ENCODE measurements around the gene AOX1. TPM values are rescaled to one million over a fixed set of nuclear protein-coding genes. Genes with fewer than 3 reads are reported as not detected.

Gene AOX1
- total RNA-seq, 1 donor from 2014 or later: not detected

DNA sequence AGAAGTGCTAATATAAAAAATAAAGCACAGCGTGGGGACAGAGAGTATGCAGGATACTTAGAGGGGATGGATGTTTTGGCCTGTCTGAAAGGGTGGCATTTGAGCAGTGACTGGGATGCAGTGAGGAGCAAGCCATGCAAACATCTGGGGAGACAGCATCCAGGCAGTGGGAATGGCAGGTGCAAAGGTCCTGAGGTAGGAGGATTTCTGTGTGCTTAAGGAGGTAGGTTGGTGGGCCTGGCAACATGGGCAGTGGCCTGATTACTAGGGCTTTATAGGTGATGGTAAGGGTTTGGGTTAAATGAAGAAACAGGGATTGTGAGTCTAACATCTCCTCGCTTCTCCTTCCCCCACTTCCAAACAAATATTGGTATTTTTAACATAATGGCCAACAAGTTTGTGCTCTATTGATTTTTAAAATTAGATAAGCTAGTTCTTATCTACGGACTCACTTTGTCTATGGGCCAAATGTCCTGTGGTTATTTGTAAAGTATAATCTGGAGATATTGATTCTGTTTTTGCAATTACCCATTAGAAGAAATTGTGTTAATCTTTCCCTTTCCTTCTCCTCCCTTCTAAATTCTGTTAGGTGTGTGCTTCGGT is 2.4 kb downstream of the AOX1 start:
- H3K9me3 Mint-ChIP-seq: no peaks in the 10 kb centered on the region
- H3K4me1 Mint-ChIP-seq (ENCODE audit: low read depth): peaks cover 7% of the 10 kb centered on the region
- no peak for DNase-seq (ENCODE audit: low spot score)
- no peak overlapping the region for H3K4me3 Mint-ChIP-seq (ENCODE audit: low read depth)
- no peak overlapping the region for H3K27ac Mint-ChIP-seq
- peaks cover 12% of the 10 kb centered on the region for H3K36me3 Mint-ChIP-seq (ENCODE audit: low read depth)
- H3K27me3 Mint-ChIP-seq (ENCODE audit: low read depth): peaks cover 26% of the 10 kb centered on the region
- intact Hi-C loops (cut with micrococcal nuclease): loop anchor here (10.0 kb wide), 1 partner anchor 597 kb away; the partner anchor contains the start of gene CASP10

DNA sequence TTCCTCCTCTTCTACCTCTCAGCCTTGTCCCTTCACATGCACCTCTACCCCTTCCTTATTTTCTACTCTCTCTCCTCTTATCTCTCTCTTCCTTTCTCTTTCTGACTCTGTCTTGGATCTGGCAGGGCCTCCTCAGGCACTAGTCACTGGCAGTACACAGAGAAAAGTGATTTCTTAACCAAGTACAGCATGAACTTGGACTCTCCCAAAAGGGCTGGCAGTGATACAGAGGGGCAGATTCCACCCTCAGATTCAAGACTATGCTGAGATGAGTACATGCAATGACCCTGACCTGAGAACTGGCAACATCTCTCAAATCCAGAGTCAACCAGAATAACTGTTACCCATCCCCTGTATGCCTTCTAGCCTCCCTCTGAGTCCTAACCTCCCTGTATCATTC is 4.3 kb downstream of the AOX1 start:
- Mint-ChIP-seq H3K36me3 (ENCODE audit: low read depth) (no peaks in the 10 kb centered on the region), H3K27me3 (ENCODE audit: low read depth) (peaks cover 26% of the 10 kb centered on the region), H3K4me3 (ENCODE audit: low read depth) (no peak overlapping the region), H3K9me3 (no peaks in the 10 kb centered on the region), H3K4me1 (ENCODE audit: low read depth) (peaks cover 7% of the 10 kb centered on the region), H3K27ac (no peak overlapping the region)
- intact Hi-C loops (cut with micrococcal nuclease): no loop called here
- DNase-seq (ENCODE audit: low spot score): no peak

DNA sequence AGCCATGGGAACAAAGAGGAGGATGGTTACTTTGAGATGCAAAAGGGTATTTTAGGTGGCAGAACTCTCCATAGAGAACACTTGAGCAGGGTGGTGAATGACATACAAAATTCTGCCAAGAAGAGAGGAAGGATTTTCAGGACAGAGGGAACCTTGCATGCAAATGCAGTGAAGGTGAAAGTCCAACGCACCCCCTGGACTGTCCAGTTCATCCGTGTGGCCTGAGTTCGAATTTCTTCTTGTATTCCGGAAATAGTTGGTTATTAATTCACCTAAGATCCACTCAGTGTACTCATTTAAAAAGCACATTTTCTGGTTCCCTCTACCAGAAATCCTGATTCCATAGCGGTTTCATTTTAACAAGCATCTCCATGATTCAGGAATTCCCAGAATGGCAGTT is 5.5 kb downstream of the AOX1 start:
- Mint-ChIP-seq H3K4me1 (ENCODE audit: low read depth) (peaks cover 2% of the 10 kb centered on the region), H3K27ac (no peak overlapping the region), H3K4me3 (ENCODE audit: low read depth) (no peak overlapping the region), H3K27me3 (ENCODE audit: low read depth) (peaks cover 29% of the 10 kb centered on the region), H3K9me3 (no peaks in the 10 kb centered on the region), H3K36me3 (ENCODE audit: low read depth) (no peaks in the 10 kb centered on the region)
- DNase-seq (ENCODE audit: low spot score): no peak
- intact Hi-C loops (cut with micrococcal nuclease): no loop called here

DNA sequence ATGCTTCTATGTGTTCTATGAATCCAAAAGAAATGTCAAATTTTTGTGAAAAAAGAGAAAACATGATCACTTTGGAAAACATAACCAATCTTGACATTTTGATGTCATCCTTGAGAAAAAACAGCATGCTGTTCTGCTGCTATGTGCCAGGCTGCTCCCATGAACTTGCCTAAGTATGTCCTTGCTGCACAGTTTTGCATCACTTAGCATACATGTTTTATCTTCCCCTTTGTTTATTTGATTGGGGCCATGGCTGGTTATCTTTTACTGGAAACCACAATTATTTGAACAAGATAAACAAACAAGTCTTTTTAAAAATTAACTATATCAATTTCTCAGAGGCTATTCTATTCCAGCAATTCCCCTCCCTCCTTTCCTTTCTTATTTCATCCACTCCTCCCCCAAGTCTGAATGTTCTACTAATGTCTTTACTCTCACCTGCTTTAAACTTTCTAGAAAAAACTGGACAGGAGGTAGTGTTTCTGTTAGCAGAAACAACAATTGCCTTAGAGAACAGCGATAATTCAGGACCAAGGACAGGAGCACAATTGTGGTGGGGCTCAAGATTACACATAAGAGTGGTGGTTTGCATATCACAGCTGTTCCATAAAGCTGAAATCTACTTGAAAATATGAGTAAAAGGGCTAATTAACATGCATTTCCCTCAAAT is 6.7 kb downstream of the AOX1 start:
- no peaks in the 10 kb centered on the region for H3K36me3 Mint-ChIP-seq (ENCODE audit: low read depth)
- intact Hi-C loops (cut with micrococcal nuclease): no loop called here
- no peaks in the 10 kb centered on the region for H3K9me3 Mint-ChIP-seq
- no peaks in the 10 kb centered on the region for H3K4me1 Mint-ChIP-seq (ENCODE audit: low read depth)
- peaks cover 29% of the 10 kb centered on the region for H3K27me3 Mint-ChIP-seq (ENCODE audit: low read depth)
- no peak overlapping the region for H3K4me3 Mint-ChIP-seq (ENCODE audit: low read depth)
- DNase-seq (ENCODE audit: low spot score): no peak
- no peak overlapping the region for H3K27ac Mint-ChIP-seq

DNA sequence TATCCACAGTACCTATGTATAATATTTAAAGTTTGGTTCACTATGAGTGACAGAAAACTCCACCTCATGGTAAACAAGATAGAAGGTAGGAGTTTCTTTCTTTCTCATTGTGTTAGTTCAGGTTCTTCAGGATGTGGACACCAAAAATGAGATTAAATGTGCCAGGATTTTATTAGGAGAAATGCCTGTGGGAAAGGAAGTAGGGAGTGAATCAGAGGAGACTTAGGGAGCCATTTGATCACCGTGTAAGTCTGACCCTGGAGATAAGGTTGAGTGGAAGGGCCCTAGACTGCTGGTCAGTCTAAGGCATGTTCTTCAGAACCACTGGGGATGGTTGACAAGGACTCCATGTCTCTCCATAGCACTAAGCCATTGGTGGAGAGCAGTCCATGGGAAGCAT is 8.1 kb downstream of the AOX1 start:
- Mint-ChIP-seq H3K9me3 (no peaks in the 10 kb centered on the region), H3K4me1 (ENCODE audit: low read depth) (no peaks in the 10 kb centered on the region), H3K36me3 (ENCODE audit: low read depth) (no peaks in the 10 kb centered on the region), H3K27ac (no peak overlapping the region), H3K4me3 (ENCODE audit: low read depth) (no peak overlapping the region), H3K27me3 (ENCODE audit: low read depth) (peaks cover 28% of the 10 kb centered on the region)
- DNase-seq (ENCODE audit: low spot score): no peak
- intact Hi-C loops (cut with micrococcal nuclease): no loop called here

DNA sequence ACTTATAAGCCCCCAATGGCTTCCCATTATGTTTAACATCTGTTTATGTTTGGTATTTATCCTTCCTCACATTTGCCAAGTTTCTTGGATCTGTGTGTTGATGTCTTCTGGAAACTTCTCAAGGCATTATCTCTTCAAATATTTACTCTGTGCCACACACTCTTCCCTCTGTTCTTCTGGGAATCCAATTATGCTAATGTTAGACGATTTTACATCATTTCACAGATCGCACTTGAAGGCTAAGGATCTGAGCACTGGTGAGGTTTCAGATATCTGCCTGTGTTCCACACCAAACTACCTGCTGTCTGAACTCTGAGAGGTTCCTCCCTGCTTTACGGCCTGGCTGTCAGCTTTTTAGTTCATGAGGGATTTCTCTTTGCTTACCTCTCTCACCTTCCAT is 10.1 kb downstream of the AOX1 start:
- Mint-ChIP-seq H3K27me3 (ENCODE audit: low read depth) (peaks cover 23% of the 10 kb centered on the region), H3K4me1 (ENCODE audit: low read depth) (peaks cover 1% of the 10 kb centered on the region)

DNA sequence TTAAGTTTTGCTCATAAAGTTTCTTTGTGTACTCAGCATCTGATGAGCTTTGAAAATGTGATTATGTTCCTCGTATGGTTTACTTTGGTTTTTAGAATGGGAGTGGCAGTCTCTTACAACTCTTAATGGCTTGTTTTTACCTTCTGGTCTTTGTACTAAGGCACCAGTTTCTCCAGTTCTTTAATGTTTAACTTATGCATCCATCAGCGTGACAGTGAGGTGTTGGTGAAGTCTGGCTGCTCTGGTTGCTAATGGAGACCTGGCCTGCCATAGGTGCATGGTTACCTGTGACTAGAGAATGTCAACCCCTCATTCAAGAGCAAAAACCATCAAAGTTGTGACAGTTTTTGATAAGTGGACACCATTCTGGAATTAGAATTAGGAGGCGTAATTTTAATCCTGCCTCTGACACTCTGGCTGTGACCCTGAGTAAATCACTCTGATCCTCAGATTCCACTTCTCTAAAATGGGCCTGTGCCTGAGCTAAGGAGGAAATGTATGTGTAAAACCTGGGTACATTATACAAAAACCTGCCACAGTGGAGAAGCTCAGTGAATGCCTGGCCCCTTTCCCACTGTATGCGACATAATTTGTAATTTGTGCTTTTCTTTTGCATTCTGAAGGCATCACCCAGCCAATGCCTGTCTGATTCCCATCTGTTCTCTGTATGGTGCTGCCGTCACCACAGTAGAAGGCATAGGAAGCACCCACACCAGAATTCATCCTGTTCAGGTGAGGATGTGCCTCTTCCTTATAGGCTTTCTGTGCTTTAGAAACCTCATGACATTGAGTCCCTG is 11.2 kb downstream of the AOX1 start:
- intact Hi-C loops (cut with micrococcal nuclease): no loop called here
- DNase-seq (ENCODE audit: low spot score): no peak
- Mint-ChIP-seq H3K27me3 (ENCODE audit: low read depth) (peaks cover 19% of the 10 kb centered on the region), H3K36me3 (ENCODE audit: low read depth) (no peaks in the 10 kb centered on the region), H3K4me3 (ENCODE audit: low read depth) (no peak overlapping the region), H3K9me3 (no peaks in the 10 kb centered on the region), H3K4me1 (ENCODE audit: low read depth) (peaks cover 1% of the 10 kb centered on the region), H3K27ac (no peak overlapping the region)

More for the DNA sequence above, 10.1 kb downstream of the AOX1 start:
- intact Hi-C loops (cut with micrococcal nuclease): no loop called here
- H3K36me3 Mint-ChIP-seq (ENCODE audit: low read depth): no peaks in the 10 kb centered on the region
- no peak overlapping the region for H3K27ac Mint-ChIP-seq
- H3K9me3 Mint-ChIP-seq: no peaks in the 10 kb centered on the region
- no peak for DNase-seq (ENCODE audit: low spot score)
- H3K4me3 Mint-ChIP-seq (ENCODE audit: low read depth): no peak overlapping the region

DNA sequence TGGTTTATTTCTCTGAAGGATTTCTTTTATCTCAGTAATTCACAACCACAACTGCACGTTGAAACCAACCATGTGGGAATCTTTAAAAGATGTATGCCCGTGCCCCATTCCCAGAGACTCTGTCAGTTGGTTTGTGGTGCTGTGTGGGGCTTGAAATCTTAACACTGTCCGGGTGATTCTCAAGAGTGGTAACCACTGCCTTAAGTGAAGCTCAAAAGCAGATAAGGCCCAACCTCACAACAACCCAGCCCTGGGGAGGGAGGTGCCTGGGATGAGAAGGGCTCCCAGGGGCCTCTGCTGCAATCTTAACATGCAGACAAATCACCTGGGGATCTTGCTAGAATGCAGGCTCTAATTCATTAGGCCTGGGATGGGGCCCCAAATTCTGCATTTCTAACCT is 13.4 kb downstream of the AOX1 start:
- Mint-ChIP-seq H3K27me3 (ENCODE audit: low read depth) (peaks cover 17% of the 10 kb centered on the region), H3K36me3 (ENCODE audit: low read depth) (no peaks in the 10 kb centered on the region), H3K27ac (no peak overlapping the region), H3K4me3 (ENCODE audit: low read depth) (no peak overlapping the region), H3K4me1 (ENCODE audit: low read depth) (peaks cover 1% of the 10 kb centered on the region), H3K9me3 (no peaks in the 10 kb centered on the region)
- intact Hi-C loops (cut with micrococcal nuclease): no loop called here
- DNase-seq (ENCODE audit: low spot score): no peak

DNA sequence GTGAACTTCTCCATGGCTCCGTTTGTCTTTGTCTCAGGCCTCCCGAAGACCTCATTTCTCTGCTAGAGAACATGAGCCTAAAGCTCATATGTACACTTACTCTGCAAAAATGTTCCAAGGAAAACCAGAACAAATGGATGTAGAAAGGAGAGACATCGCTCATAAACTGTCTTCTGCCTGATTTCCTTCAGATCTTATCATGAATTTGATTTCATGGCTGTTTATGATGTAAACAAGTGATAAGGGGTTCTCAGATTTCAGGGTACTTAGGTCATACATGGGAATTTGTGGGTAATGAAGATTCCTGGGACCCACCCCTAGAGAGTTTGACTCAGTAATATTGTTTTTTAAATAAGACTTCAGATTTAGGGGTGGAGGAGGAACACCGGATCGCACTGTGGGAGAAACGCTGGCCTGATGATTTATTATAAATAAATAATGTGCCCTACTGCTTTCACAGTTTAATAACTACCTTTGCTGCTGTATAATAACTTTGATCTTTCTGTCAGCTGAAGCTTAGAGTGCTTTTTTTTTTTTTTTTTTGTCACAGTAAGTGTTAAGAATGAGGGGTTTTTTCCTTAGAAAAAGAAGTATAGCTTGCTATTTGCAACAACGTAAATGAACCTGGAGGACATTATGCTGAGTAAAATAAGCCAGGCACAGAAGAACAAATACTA is 14.9 kb downstream of the AOX1 start:
- DNase-seq (ENCODE audit: low spot score): no peak
- H3K4me3 Mint-ChIP-seq (ENCODE audit: low read depth): no peak overlapping the region
- H3K27ac Mint-ChIP-seq: no peak overlapping the region
- intact Hi-C loops (cut with micrococcal nuclease): no loop called here
- no peaks in the 10 kb centered on the region for H3K9me3 Mint-ChIP-seq
- no peaks in the 10 kb centered on the region for H3K36me3 Mint-ChIP-seq (ENCODE audit: low read depth)
- peaks cover 18% of the 10 kb centered on the region for H3K27me3 Mint-ChIP-seq (ENCODE audit: low read depth)
- H3K4me1 Mint-ChIP-seq (ENCODE audit: low read depth): peaks cover 1% of the 10 kb centered on the region

DNA sequence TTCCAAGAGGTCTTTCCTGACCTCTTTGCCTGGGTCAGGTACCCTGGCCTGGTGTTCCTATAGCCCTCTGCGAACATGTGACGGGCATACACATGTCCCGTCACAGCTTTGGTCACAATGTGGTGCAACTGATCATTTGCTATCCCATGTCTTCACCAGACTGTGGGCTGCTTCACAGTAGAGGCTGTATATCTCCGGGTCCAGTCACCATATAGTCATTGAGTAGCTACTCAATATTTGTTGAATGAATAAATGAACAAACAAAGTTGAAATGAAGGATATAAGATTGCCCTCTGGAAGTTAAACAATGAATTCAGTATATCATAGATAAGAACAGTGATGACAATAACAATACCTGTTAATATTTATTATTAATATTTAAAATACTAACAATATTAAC is 16.8 kb downstream of the AOX1 start:
- H3K9me3 Mint-ChIP-seq: no peaks in the 10 kb centered on the region
- H3K4me3 Mint-ChIP-seq (ENCODE audit: low read depth): no peak overlapping the region
- intact Hi-C loops (cut with micrococcal nuclease): no loop called here
- peaks cover 17% of the 10 kb centered on the region for H3K27me3 Mint-ChIP-seq (ENCODE audit: low read depth)
- no peak overlapping the region for H3K27ac Mint-ChIP-seq
- peaks cover 1% of the 10 kb centered on the region for H3K4me1 Mint-ChIP-seq (ENCODE audit: low read depth)
- DNase-seq (ENCODE audit: low spot score): no peak
- no peaks in the 10 kb centered on the region for H3K36me3 Mint-ChIP-seq (ENCODE audit: low read depth)

DNA sequence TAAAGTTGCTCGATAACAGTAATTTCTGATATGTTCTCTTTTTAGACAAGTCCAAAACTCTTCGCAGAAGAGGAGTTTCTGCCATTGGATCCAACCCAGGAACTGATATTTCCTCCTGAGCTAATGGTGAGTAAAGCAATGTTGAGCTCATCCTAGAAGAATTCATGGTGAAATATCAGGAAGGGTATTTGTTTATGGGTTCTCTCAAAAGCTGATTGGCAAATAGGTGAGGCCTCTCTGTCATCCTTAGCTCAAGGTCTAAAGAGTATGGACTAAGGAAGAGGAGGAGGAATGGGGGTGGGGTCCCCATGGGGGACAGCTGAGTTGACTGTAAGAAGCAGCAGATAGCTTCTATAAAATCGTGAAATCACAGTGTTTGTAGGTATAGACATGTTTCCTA is 18.2 kb downstream of the AOX1 start:
- Mint-ChIP-seq H3K4me3 (ENCODE audit: low read depth) (no peak overlapping the region), H3K27ac (no peak overlapping the region), H3K4me1 (ENCODE audit: low read depth) (peaks cover 1% of the 10 kb centered on the region), H3K9me3 (no peaks in the 10 kb centered on the region), H3K27me3 (ENCODE audit: low read depth) (peaks cover 12% of the 10 kb centered on the region), H3K36me3 (ENCODE audit: low read depth) (no peaks in the 10 kb centered on the region)
- no peak for DNase-seq (ENCODE audit: low spot score)
- intact Hi-C loops (cut with micrococcal nuclease): no loop called here

DNA sequence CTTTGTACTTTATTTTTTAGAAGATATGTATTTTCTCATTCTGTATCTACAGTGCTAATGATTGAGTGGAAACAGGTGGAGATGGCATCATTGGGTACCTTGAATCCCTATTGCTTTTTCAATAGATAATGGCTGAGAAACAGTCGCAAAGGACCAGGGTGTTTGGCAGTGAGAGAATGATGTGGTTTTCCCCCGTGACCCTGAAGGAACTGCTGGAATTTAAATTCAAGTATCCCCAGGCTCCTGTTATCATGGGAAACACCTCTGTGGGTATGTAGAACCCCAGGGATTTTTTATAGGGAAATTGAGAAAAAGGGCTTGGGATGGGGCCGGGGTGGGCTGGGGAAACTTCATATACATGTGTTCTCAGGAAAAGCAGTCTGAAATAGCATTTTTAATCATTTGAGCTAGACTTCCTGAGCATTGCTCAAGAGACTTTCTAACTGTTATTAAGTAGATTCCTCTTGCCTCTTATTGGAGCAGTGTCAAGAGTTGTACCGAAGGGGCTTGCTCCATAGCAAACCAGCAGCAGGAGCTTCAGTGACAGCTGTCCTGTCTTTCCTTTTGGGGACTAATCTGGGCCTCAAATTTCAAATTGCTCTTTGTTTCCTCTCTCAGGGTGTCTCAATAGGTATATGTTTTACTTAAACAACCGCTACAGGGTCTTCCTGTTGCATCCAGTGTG is 18.9 kb downstream of the AOX1 start:
- peaks cover 14% of the 10 kb centered on the region for H3K27me3 Mint-ChIP-seq (ENCODE audit: low read depth)
- no peaks in the 10 kb centered on the region for H3K36me3 Mint-ChIP-seq (ENCODE audit: low read depth)
- intact Hi-C loops (cut with micrococcal nuclease): no loop called here
- no peak overlapping the region for H3K27ac Mint-ChIP-seq
- no peaks in the 10 kb centered on the region for H3K9me3 Mint-ChIP-seq
- DNase-seq (ENCODE audit: low spot score): no peak
- peaks cover 1% of the 10 kb centered on the region for H3K4me1 Mint-ChIP-seq (ENCODE audit: low read depth)
- no peak overlapping the region for H3K4me3 Mint-ChIP-seq (ENCODE audit: low read depth)

Measured in activated T-helper 2 cell treated with anti-CD3 and anti-CD28 coated beads, Interferon-gamma antibody, Interleukin-2, Interleukin-4, amounts not matched to agents 10 μg/mL and 5 μg/mL and 100 μg/mL, durations not matched to agents 14 hours and 24 hours and 36 hours (primary cell).